HG03135 (cell line): Measurements from ENCODE around the gene MRPL49.
"Not testable (repeated sequence)": the region's sequence is repeated elsewhere in the genome, so short reads cannot be mapped to it uniquely, and the experiment has no call there.

ENCODE experiments used
- ATAC-seq: cut with Tn5 transposase; IDR thresholded peaks from one replicate; pipeline ENCODE4 v1.9.1; 2021; ENCODE audit warnings: mild to moderate bottlenecking, moderate library complexity; ENCODE audit not compliant: unreplicated experiment

MRPL49 gene

DNA sequence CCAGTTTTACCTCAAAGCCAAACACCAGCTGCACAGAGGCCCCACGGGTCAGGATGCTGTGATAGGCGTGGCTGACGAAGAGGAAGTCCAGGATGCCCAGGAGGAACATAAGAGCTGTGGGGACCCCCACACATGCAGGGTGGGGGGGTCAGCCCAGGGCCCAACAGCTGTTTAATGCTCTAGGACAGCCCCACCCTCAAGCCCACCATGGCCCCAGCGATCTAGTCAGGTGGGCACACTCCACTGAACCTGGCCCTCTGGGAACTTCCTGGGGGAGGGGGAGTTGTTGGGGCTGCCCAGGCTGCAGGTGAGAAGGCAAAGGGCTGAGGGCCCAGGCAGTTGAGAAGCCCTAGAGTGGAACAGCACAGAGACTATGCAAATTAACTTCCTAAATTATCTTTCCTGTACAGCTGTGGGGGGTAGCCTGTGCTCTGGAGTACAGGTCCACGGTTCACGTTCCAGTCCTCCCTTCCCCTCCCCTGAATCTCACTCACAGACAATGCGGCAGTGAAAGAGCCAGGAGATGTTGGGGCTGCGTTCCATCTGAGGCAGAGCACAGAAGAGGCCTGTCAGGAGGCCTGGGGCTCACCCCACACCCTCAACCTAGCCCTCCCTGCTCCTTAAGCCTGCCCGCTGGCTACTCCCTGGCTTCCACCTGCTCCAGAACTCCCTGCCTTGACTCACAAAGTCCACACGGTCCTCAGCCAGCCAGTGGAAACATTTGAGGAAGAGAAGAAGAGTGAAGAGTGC lies 10.3 kb downstream of the MRPL49 start:
- no peak for ATAC-seq

DNA sequence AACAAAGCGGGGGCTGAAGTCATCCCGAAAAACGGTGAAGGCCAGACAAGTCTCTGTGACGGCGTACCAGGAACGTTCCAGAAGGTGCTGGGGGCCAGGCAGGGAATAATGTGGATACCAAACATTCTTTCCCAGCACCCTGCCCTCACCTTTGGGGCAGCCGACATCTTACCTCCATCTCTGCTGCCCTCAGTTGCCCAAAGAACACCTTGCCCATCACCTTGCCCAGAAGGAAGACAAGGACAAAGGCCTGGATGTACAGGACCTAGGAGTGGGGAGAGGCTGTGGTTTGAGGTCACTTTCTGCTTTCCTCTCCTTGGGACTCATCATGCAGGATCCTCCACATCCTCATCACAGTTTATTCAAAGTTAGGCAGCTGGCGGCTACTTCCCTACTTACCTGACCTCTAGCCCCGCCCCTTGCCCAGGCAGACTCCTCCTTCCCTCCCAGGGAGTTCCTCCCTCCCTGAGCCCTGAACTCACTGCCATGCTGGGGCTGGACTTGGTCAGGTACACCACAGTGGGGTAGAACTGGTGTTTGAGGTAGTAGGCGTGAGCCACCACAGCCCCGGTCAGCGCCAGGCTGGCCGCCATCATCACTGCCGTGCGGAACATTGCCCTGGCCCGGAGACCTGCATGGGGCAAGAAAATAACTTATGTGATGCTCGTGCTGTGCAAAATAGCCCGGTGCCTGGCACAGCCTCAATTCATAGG lies 11.0 kb downstream of the MRPL49 start:
- ATAC-seq = no peak

DNA sequence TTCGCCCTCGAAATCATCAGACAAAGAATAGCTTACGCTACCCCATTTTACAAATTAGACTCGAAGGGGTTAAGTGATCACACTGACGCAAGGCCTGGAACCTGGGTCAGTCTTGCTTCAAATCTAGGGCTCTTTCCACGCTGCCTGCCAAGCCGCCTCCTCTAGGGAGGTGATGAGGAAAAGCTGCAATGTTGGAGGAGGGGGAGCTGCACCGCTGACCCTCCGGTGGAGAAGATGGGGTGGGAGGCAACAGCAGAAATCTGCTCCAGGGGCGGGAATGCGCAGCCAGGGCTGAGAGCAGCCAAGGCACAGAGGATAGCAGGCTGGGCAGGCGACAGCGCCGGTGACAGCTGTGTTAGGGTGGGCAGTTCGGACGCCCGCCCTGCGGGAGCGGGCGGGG lies 11.6 kb downstream of the MRPL49 start:
- no peak for ATAC-seq

DNA sequence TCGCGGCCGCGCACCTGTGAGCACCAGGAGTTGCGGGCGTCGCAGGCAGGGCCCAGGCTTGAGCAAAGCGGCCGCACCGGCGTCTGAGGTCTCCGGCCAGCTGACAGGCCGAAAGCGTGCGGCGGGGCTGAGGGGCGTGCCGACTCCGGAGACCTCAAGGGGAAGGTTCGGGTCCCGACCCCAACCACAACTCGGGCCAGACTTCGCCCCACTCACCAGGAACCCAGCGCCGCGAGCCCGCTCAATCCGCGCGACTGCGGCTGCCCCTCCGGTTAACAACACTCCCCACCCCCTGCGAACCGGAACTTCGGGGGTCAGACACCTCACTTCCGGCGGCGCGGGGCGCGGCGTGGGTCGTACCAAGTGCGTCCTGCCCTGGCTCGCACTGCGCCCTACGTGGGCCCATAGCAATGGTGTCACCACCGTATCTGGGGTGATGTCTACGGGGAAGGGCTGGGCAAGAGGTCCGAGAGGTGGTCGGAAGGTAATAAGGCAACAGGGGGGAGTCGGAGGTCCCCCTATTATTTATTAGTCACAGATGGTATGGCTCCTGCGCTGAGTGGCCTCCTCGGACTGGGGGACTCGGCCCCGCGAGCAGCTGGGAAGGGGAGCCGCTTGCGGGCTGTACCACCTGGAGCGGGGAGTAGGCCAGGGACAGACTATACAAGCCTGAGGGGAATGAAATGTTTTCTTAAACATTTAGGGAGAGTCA lies 12.3 kb downstream of the MRPL49 start, which contains the start of gene SYVN1:
Gene SYVN1, minus strand, starts transcription at position 280 of the 712 bp plus-strand sequence. CDS start 918 bp downstream, outside the sequence.
- peak; percentile 58 for ATAC-seq

DNA sequence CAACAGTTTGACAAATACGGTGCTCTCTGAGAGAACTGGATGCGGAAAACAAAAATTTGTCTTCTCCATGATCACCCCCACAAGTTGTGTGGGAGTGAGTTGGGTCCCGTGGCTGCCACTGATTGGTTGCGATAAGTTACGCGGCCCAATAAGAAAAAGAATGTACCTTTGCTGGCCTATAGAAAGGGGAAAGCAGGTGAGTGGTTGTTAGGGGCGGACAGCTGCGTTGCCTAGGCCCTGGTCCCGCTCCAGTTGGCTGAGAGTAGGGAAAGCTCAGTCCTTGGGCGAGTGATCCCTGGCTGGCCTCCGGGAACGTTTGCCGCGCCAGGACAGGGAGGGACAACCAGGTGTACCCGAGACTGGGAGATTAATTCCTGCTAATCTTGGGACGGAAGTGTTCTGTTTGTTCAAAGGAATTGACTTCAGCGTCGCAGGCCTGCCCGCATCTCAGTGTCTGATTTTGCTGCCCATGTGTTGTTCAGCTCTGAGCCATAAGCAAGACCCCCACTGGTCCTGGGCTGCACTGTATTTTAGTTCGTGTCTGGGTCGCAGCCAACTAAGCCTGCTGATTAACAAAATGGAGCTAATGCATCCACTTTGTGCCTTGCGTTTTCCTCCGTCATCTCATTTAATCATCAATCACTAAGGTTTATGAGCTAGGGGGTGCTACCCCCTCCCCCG lies 13.0 kb downstream of the MRPL49 start:
- ATAC-seq = peak; percentile 65

- ATAC-seq = no peak
Observed at GRCh38 chr11:65135633-65136145, 13.6 kb downstream of the MRPL49 start.

DNA sequence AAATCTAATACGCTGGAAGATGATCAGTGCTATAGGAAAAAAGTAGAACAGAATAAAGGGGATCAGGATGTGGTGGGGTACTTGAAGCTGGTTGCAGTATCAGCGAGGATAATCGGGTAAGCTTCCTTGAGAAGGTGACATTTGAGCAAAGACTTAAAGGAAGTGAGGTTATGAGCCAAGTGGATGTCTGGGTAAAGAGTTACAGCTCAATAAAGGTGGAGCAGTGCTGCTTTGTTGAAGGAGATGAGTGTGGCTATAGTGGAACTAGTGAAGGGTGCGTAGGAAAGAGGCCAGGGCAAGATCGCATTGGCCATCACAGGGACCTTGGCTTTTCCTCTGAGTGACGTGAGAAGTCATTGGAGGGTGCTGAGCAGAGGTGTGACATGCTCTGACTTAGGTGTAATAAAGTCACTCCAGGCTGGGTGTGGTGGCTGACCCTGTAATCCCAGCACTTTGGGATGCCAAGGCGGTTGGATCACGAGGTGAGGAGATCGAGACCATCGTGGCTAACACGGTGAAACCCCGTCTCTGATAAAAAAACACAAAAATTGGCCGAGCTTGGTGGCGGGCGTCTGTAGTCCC lies 14.5 kb downstream of the MRPL49 start:
- no peak for ATAC-seq

GRCh38 chr11:65141896-65142494 lies 19.9 kb downstream of the MRPL49 start:
- no peak for ATAC-seq

DNA sequence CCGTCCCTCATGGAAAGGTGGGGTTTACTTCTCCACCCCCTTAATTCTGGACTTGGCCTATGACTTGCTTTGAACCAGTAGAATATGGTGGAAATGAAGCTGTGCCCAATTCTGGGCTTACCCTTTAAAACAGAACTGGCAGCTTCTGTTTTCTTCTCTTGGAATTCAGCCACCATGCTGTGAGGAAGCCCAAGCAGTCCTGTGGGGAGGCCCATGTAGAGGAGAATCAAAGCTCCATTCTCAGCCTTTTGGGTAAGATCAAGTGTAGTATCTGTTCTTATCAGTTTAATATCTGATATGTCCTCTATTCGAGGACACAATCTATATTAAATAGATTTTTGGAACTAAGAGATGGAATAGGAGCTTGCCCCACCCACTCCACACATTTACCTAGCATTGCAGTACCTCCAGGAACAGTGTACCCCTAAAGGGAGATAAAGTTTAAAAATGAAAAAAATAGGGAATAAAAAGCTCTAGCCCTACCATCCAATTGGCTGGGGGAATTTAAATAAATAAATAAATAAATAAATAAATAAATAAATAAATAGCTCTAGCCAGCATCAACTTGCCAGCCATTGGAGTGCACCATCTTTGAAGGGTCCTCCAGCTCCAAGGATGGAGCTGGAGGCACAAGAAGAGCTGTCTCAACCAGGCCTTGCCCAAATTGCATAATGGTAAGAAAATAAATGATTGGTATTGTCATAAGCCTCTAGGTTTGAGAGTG lies 25.4 kb downstream of the MRPL49 start:
- no peak for ATAC-seq

- no peak for ATAC-seq
Observed at GRCh38 chr11:65148657-65149056, 26.5 kb downstream of the MRPL49 start.

GRCh38 chr11:65150131-65150508 lies 28.0 kb downstream of the MRPL49 start:
- not testable (repeated sequence) for ATAC-seq

DNA sequence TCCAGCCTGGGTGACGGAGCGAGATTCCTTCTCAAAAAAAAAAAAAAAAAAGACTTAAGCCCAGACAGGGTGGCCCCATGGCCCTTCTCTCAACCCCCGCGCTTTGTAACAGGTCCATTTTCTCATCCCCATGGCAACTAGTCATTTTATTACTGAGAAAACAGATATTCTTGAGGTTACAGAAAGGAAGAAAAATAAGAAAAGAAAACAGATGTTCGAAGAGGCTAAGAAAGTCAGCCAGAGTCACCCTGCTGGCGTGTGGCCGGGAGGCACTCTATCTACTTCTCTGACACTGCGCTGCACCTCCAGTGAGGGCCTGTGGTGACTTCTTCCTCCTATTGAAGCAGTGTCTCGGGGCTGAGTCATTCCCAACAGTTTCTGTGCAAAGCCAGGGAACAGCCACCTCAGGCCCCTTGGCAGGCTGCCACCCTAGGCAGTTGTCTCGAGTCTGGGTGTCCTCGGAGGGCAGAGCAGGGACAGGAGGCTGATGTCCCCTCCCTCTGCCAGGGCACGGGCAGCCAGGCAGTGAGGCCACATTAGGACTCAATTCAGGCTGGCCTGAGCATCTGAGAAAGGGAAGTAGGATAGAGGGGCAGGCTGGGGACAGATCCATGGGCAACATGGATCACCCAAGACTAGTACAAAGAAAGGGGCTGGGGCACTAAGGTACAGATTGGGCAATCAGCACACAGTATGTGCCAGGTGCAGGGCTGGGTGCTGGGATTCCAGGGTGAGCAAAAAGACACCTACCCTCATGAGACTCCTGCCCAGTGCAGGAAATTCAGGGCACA lies 28.6 kb downstream of the MRPL49 start:
- no peak for ATAC-seq

DNA sequence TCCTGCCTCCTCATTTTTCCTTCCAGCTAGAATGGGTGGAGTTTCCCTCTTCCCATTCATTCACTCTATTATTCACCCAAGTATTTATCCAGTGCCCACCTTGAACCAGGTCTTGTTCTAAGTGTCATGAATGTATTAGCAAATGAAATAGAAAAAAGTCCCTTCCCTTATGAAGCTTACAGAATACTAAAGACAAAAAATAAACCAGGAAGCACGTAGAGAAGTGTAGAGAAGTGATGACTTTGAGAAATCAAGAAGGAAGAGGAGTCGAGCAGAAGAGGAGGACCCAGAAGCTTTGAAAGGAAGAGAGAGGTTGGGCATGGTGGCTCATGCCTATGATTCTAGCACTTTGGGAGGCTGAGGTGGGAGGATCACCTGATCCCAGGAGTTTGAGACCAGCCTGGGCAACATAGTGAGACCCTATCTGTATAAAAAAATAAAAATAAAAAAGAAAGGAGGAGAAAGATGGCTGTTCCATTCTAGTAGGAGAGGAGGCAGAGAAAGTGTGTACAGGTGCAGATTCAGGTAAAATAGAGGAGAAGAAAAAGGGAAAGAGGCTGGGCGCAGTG lies 29.3 kb downstream of the MRPL49 start:
- no peak for ATAC-seq

- ATAC-seq = no peak
Observed at GRCh38 chr11:65152122-65152521, 30.0 kb downstream of the MRPL49 start.

DNA sequence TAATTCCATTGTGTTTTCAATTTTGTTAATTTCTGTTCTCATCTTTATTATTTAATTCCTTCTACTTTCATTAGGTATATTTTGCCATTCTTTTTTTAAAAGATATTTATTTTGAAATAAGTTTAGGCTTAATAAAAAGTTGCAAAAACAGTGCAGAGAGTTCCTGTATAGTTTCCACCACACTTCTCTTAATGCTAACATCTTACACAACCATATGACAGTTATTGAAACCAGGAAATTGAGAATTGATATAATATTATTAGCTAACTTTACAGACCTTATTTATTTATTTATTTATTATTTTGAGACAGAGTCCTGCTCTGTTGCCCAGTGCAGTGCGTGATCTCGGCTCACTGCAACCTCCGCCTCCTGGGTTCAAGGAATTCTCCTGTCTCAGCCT lies 34.1 kb downstream of the MRPL49 start:
- ATAC-seq = no peak

DNA sequence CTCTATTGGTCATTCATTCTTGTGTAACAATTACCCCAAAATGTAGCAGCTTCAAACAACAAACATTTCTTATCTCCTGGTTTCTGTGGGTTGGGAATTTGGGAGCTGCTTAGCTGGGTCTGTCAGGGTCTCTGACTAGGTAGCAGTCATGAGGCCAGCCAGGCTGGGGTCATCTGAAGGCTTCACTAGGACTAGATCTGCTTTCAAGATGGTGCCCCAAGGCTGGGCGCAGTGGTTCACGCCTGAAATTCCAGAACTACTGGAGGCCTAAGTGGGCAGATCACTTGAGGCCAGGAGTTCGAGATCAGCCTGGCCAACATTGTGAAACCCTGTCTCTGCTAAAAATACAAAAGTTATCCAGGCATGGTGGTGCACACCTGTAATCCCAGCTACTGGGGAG lies 34.8 kb downstream of the MRPL49 start:
- ATAC-seq = no peak

GRCh38 chr11:65157336-65157735 lies 35.2 kb downstream of the MRPL49 start:
- ATAC-seq = no peak

DNA sequence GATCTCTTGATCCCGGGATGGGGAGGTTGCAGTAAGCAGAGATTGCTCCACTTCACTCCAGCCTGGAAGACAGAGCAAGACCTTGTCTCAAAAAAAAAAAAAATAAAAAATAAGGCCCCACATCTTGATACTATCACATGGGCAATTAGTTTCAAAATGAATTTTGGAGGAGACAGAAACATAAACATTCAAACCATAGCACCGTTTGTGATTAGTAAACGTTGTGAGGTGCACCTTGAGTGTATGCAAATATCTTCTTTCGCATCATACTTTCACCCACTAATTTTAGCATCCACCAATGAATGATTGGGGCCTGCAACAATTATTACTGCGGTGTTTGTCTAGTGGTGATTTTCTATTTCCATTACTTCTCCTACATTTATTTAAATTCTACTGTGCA lies 36.9 kb downstream of the MRPL49 start:
- ATAC-seq = no peak
